Measurements from ENCODE around the gene EFNA5. TPM values are rescaled to one million over a fixed set of nuclear protein-coding genes. Genes with fewer than 3 reads are reported as not detected.

Gene EFNA5
- total RNA-seq, 4 donors from 2014 or later = 16.6 to 35.3 (median 19.3) TPM

DNA sequence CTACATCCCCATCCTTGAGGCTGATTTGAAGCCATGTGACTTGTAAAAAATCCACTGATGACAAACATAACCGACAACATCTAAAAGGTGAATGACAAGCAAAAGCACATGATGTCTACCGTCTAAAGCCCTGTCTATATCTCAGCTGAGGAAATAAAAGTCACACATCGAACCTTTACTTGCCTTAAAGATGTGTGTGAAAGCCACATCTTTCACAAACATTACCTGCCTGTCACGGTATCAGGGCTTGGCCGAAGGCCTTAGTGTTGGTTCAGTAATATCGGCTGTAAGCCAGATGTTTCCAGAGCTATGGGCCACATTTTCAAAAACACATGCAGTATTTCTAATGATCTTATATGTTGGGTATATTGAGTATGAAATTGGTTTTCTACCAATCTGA is 125.8 kb downstream of the EFNA5 start:
- intact Hi-C loops (cut with DNase I; ENCODE audit: low total_unique reads) = no loop called here
- no peak for TF ChIP-seq POLR2A (IDR thresholded peaks at IDR 0.05)
- TF ChIP-seq, protein P1, sequence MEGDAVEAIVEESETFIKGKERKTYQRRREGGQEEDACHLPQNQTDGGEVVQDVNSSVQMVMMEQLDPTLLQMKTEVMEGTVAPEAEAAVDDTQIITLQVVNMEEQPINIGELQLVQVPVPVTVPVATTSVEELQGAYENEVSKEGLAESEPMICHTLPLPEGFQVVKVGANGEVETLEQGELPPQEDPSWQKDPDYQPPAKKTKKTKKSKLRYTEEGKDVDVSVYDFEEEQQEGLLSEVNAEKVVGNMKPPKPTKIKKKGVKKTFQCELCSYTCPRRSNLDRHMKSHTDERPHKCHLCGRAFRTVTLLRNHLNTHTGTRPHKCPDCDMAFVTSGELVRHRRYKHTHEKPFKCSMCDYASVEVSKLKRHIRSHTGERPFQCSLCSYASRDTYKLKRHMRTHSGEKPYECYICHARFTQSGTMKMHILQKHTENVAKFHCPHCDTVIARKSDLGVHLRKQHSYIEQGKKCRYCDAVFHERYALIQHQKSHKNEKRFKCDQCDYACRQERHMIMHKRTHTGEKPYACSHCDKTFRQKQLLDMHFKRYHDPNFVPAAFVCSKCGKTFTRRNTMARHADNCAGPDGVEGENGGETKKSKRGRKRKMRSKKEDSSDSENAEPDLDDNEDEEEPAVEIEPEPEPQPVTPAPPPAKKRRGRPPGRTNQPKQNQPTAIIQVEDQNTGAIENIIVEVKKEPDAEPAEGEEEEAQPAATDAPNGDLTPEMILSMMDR (IDR thresholded peaks at IDR 0.05) = no peak
- no peak for DNase-seq (ENCODE audit: low spot score in 2 of 2)
- WGBS, 2 donors = 79 to 83% methylated on average over 6 of the region's 6 CpGs
- H3K4me3 ChIP-seq (ENCODE audit: low read depth, poor library complexity, severe bottlenecking) = no peak overlapping the region

DNA sequence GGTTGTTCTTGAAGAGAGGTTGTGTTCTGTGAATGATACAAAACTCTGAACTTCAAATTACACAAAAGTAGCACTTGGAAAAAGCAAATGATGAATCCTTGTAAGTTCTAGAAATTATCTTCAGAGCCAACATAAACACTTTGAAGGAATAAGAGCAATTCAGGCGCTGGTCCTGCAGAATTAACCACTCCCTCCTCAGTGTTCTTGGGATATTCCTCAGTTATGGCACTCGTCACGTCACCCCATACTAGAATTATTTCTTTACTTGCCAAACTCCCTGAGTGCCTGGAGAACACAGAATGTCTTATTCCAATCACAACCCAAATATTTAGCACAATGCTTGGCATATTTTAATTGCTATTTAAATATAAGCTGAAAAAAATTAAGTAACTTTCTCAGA is 126.3 kb downstream of the EFNA5 start:
- no peak for TF ChIP-seq POLR2A (IDR thresholded peaks at IDR 0.05)
- TF ChIP-seq, protein P1 (IDR thresholded peaks at IDR 0.05) = no peak
- WGBS, 2 donors = 58 to 62% methylated on average over 3 of the region's 3 CpGs
- H3K4me3 ChIP-seq (ENCODE audit: low read depth, poor library complexity, severe bottlenecking) = no peak overlapping the region
- no peak for DNase-seq (ENCODE audit: low spot score in 2 of 2)
- intact Hi-C loops (cut with DNase I; ENCODE audit: low total_unique reads) = no loop called here

- no peak for DNase-seq (ENCODE audit: low spot score in 2 of 2)
- 71 to 76% methylated on average over 6 of the region's 6 CpGs for WGBS, 2 donors
- no peak overlapping the region for H3K4me3 ChIP-seq (ENCODE audit: low read depth, poor library complexity, severe bottlenecking)
- intact Hi-C loops (cut with DNase I; ENCODE audit: low total_unique reads) = no loop called here
- TF ChIP-seq POLR2A (IDR thresholded peaks at IDR 0.05) = no peak
- TF ChIP-seq, protein P1 (IDR thresholded peaks at IDR 0.05) = no peak
Measured at GRCh38 chr5:107543868-107544267, 126.9 kb downstream of the EFNA5 start.

GRCh38 chr5:107542831-107543231 is 127.9 kb downstream of the EFNA5 start:
- peak; percentile 75 to 93 for DNase-seq (ENCODE audit: low spot score in 2 of 2)
- WGBS, 2 donors = 19 to 26% methylated on average over 7 of the region's 7 CpGs
- TF ChIP-seq, protein P1 (IDR thresholded peaks at IDR 0.05) = no peak
- TF ChIP-seq POLR2A (IDR thresholded peaks at IDR 0.05) = no peak
- intact Hi-C loops (cut with DNase I; ENCODE audit: low total_unique reads) = no loop called here
- no peak overlapping the region for H3K4me3 ChIP-seq (ENCODE audit: low read depth, poor library complexity, severe bottlenecking)

GRCh38 chr5:107542428-107542827 is 128.3 kb downstream of the EFNA5 start:
- TF ChIP-seq, protein P1 (IDR thresholded peaks at IDR 0.05) = no peak
- peak; percentile 82 to 94 for DNase-seq (ENCODE audit: low spot score in 2 of 2)
- WGBS, 2 donors = 7 to 12% methylated on average over 4 of the region's 4 CpGs
- no peak overlapping the region for H3K4me3 ChIP-seq (ENCODE audit: low read depth, poor library complexity, severe bottlenecking)
- intact Hi-C loops (cut with DNase I; ENCODE audit: low total_unique reads) = no loop called here

DNA sequence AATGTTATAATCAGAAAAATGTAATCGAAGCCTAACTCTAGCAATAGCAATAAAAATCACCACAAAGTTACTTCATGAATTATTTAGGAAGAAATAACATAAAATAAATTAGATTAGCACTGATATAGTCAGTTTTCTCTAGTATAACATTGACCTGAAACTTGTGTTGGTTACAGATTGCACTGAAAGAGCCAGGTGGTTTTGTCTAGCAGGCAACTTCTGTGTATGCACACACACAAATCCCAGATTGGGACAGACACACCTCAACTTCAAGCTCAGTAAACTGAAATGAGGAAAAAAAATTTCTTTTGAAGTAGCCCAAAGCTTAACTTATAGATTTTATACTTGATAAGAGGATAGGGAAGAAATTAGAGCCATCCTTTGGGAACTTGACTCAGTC is 129.3 kb downstream of the EFNA5 start:
- intact Hi-C loops (cut with DNase I; ENCODE audit: low total_unique reads) = no loop called here
- DNase-seq (ENCODE audit: low spot score in 2 of 2) = no peak
- TF ChIP-seq, protein P1 (IDR thresholded peaks at IDR 0.05) = no peak
- TF ChIP-seq POLR2A (IDR thresholded peaks at IDR 0.05) = no peak
- no peak overlapping the region for H3K4me3 ChIP-seq (ENCODE audit: low read depth, poor library complexity, severe bottlenecking)
- 91 to 93% methylated on average over 1 of the region's 1 CpG for WGBS, 2 donors

Measured in lower leg skin (tissue), 4 donors.